GM21423 (cell line): ENCODE results near the gene FOCAD.
A peak's percentile ranks its signal among the peaks of the same experiment; 100 is the strongest.

Source experiments
- ATAC-seq: cut with Tn5 transposase; IDR thresholded peaks from one replicate; pipeline ENCODE4 v1.9.1; 2021; ENCODE audit warnings: mild to moderate bottlenecking, moderate library complexity; ENCODE audit not compliant: unreplicated experiment

Gene FOCAD

DNA sequence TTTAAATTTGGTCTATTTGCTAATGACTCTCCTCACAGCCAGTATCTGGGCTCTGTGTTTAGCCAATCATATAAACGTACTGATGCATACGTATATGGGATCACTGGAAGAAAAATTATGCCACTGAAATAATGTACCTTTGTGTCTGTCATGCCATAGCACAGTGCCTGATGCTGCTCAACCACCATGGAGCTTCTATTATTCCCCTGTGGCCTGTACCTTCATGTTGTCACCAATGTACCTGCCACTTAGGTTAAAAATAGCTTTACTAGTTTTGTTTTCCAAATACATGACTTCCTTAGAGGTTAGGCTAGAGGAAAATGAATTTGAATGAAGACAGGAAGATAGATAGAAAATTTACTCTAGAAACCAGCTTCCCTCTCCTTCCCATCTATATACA is 312.8 kb downstream of the FOCAD start:
- ATAC-seq, result no peak

DNA sequence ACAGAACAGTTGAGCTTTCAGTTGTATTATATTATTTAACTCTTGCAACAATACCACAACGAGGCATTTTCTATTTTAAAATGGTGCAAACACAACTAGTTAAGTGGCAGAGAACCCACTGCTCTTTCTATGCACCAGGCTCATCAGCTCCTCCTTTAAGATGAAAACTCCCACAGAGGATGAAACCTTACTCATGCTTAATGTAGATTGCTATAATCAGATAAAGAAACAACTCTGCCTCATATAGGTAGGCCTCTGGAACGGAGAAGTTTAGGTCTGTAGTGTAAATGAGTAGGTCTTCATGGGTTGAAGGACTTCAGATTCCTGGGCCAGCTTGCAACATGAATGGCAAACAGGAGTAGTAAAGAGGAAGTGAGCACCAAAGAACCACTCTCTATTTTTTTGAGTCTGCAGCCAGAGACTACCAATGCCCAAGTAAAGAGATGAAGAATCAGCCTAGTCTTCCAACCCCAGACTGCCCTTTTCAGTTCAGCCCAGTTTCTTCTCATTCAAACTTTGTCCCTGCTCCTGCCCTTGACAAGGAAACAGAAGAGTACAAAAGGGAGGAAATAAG is 313.5 kb downstream of the FOCAD start:
- ATAC-seq, result peak; percentile 84

DNA sequence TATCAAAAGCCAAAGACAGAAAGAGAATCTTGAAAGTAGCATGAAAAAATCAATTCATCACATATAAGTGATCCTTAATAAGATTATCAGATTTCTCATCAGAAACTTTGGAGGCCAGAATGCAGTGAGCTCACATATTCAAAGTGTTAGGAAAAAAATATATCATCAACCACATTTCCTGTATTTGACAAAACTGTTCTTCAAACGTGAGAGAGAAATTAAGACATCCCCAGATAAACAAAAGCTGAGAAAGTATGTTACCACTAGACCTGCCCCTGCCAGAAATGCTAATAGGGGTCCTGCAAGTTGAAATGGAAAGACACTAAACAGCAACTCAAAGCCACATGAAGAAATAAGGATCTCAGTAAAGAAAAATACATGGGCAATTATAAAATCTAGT is 317.5 kb downstream of the FOCAD start:
- no peak for ATAC-seq

DNA sequence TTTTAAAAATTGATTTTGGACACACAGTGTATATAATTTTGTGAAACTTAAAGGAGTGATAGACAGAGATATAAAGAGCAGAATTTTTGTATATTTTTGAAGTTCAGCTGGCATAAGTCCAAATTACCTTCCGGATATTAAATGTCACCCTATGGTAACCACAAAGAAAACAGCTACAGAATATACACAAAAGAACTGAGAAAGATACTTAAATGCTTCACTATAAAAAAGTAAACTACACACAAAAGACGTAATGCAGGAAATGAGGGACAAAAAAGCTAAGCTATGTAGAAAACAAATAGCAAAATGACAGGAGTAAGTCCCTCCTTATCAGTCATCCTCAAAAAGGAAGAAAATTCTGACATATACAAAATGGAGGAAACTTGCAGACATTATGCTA is 318.0 kb downstream of the FOCAD start:
- no peak for ATAC-seq

DNA sequence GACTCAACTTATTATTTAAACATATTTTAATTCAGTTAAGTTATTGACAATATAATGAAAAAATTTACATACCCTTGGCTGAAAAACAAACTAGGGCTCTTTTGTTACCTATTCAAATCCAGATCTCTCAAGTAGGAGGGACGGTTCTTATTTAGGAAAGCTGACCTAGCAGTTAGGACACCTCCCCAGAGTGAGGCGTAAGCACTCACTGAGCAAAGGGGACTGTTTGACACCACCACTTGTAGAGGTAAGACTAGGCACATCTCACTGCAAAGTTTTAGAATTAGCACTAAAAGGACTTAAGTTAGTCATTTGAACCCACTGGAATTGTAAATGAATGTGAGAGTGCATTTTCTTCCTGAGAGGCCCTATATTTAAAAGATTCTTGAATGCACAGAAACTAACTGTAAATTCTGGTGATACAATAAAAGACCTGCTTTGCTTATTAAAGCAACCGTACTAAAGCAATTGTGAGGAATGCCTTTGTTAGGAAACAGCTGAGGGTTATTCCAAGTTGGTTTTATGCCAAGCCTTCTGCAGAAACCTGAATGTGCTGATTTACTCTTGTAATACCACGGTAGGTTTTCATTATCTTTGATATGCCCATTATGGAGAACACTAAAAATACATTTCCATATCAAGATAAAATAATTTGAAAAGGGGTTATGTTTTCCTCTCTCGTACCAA is 331.2 kb downstream of the FOCAD start:
- ATAC-seq, result no peak

DNA sequence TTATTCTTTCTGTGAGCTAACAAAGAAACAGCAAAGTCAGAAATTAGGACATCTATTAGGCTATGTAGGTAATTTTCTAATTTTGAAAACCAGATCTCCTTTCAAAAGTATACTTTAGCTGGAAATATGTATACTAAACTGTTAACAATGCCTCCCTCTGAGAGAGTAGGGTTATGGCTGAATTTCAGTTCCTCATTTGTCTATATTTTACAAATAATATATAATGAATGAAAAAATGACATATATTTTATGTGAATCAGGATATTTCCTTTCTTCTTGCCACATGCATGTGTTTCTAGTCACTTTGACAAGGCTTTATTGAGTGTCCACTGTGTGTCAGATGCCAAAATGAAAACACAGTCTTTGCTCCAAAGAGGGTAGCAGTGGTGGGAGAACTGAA is 331.9 kb downstream of the FOCAD start:
- ATAC-seq, result no peak

DNA sequence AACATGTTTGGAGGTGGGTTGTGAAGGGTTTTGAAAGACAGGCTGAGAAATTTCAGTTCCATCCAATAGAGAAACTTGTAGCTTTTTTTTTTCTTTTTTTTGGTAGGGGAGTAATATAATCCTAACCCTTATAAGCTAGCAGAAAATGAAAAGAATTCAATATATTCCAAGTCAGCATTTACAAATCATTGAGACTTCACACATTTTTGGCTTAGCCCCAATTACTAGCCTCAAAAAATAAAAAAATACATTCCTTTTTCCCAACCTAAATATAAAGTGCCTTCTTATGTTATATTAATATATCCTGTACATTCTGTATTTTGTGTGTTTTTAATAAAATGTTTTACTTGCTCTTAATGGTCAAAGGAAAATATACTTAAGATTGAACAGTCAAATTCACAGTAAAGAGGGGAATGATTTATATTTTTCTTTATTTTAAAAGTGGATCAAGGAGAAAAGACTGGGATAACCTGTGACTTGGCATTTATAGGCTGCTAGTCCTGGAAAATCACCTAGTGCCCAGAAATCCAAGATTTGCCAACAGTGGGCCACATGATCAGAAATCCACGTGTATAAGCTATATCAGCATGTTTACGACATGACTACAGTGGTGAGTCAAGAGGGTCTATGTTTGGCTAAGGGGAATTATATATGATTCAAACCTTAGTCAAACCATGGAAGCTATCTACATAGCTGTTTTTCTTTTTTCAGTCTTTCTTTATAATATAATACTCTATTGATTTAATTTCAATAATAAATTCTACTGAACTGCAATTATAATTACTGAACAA is 332.8 kb downstream of the FOCAD start:
- ATAC-seq, result no peak

DNA sequence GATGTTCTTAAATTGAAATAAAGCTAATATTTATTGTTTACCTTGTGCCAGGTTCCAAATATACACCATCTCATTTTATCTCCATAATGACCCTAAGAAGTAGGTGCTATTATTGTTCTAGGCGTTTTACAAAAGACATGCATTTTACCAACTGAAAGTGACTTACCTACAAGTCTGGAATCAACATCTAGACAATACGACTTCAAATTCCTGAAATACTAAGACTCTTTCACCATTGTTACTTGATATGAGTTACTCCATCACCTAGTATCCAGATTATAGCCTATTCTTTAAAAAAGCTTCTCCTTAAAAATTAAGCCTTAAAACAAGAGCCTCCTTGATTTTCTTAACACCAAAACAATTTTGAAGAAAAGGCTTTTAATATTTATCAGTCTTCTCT is 334.1 kb downstream of the FOCAD start:
- ATAC-seq, result no peak

DNA sequence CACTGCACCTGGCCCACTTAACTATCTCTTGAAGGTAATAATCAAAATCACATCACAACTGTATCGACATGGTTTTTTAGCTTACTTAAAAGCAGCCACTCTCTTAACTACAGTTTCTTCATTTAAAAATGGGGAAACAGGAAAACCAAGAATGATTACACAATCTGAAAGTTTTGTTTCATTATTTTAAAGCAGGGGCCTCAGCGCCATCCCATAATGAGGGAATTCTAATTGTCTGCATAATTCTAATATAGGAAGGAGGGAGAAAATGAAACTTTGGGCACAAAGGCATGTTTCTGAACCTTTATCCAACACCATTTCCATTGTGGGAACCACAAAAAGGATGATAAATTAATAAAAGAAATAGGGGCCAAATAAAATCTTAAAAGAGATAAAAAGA is 339.8 kb downstream of the FOCAD start:
- ATAC-seq, result no peak

DNA sequence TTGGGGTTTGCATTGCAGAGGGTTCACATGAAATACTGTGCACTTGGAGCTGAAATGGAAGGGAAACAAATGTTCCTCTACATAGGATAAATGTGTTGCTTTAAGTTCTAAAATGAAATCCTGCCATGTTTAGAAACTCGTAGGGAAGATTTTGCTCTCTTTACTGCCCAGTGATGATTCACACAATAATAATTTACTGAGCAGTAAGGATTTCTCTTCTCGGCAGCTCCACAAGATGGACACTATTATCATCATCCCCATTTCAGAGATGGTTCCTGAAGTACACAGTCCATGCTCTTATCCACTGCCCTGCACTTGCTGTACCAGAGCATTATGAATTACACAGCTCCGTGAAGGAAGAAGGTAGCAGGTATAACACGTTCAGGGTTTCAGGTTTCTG is 343.2 kb downstream of the FOCAD start:
- ATAC-seq, result no peak

DNA sequence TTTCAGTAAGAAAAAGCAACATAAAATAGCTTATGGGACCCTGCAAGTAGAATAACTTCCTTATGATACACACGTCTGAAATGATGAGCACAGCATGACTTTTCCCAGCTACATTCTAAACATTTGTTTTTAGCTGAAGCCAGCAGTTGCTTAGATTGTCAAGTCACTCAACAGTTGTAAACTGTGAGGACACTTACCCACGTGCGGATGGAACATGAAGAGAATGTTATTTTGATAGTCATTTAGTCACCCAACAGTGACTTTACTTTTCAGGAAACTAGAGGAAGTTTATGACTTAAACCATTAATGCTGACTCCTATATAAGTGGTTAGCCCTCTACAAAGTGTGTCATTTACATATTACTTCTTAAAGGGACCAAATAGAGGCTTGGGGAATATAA is 344.4 kb downstream of the FOCAD start:
- ATAC-seq, result no peak

DNA sequence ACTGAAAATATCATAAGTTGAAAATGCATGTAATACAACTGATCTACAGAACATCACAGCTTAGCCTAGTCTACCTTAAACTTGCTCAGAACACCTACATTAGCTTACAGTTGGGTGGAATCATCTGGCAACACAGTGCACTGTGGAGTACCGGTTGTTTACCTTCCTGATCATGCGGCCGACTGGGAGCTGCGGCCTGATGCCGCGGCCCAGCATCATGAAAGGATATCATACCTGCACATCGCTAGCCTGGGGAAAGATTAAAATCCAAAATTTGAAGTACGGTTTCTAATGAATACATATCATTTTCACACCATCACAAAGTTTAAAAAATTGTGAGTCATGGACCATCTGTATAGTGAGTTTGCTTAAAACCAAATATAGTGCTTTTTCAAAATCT is 345.6 kb downstream of the FOCAD start:
- no peak for ATAC-seq

DNA sequence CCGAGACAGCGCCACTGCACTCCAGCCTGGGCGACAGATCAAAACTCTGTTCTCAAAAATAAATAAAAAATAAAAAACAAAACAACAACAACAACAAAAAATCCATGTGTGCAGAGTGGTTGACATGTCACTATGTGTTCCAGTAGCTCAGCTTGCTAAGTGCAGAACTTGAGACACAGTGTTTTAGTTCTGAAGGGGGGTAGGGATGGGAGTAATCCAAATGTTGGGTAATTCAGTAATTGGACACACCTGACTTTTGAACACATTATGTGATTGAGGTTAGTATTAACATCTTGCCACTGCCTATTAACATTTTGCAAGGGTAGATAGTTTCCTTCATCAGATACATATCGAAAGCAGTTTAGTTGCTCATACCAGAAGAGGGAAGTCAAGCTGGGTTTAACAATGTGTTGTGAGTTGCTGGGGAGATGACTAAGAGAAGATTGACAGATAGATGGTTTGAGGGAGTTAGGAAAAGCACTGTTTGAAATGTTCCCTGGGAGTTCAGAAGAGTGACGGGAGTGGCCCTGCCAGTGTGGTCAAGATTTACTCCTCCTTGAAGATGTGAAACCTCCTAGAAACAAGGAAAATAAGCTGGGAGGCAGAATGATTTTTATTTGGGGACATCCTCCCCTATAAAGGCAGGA is 346.5 kb downstream of the FOCAD start:
- peak; percentile 74 for ATAC-seq

DNA sequence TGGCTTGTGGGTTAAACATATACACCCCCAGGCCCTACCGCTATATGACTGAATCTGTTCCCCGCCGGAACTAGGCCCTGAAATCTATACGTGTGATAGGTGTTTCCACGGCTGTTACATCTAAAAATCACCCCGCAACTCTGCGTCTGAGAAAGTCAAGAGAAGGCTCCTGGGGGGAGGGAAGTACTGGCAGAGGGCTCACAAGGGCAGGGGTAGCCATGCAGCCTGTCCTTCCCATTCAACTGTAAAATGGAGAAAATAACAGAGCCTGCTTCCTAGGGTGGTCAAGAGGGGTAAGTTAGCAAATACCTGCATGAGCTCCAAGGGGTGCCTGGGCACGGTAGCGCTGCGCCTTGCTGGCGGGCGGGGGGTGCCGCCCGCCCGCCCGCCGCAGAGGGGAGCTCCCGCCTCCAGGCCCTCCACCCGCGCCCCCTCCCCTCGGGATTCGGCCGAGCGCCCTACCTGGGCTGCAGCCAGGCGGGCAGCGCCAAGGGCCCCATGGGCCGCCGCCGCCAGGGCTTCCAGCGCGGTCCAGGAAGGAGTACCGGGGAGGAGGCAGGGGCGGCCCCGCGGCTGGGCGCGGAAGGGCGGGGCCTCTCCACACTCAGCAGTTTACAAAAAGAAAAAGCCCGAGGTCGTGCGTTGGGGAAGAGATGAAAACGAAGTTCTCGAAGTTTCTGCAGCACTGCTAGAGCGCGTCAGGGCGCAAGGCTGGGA is 347.2 kb downstream of the FOCAD start, which contains the start of gene HACD4:
TSS of gene HACD4 (minus strand) at position 550 of the 717 bp plus-strand sequence. CDS start at position 500, 50 bp downstream.
- ATAC-seq, result peak; percentile 68

DNA sequence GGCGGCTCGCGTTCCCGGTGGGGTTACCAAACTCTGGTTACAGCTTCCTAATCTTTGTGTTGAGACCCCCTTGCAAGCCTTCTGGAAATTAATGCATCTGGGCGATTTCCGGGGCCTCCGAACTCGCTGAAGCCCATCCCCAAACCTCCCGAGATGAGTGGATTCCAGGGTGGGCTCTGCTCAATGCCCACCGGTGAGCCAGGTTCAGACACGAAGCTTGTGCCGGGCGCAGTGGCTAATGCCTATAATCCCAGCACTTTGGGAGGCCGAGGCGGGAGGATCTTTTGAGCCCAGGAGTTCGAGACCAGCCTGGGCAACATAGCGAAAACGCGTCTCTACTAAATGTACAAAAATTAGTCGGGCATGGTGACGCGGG is 347.7 kb downstream of the FOCAD start:
- no peak for ATAC-seq

DNA sequence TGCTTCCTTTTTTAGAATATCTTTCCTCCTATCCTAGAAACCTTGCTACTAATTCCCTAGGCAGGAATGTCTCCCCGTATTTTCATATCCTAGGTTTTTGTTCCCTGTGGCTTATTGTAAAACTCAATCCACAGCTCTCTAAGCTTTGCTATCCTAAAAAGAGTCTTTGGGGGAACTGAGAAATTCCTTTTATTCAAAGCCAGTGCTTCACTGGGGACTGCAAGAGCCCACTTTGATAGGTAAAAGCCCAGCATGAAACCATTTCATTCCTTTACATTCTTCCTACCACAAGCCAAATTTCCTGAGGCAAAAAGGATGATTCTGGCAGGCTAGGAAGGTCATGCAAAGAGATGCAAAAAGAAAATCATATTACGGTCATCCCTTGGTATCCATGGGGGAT is 353.2 kb downstream of the FOCAD start:
- no peak for ATAC-seq

DNA sequence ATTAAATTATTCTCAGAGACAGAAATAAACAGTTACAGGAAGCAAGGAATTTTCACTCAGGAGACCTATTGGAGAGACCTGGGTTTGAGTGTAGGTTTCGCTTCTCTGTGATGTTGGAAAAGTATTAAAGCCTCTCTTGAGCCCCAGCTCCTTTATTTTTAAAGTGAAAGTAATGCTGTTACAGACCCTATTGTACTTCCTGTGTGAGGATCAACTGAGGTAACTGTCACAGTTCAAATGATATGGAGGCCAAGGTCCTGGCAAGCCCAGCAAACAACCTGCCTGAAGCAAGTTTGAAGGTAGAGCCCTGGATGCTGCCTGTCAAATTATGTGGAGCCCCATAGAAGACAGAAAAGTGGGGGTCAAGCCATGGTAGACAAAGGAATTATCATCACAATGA is 355.2 kb downstream of the FOCAD start:
- ATAC-seq, result no peak

DNA sequence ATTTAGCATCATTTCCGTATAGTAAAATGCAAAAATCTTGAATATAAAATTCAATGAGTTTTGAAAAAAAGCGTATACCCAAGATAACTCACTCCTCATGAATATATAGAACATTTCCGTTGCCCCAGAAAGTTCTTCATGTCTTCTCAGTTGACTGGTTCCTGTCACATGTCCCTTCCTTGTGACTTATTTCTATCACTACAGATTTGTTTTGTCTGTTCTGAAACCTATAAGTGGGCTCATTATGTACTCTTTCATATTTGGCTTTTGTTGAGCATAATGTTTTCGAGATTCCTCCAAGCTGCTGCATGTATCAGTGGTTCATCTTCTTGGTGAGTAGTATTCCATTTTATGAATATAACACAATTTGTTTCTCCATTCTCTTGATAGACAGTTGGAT is 358.4 kb downstream of the FOCAD start:
- ATAC-seq, result no peak

DNA sequence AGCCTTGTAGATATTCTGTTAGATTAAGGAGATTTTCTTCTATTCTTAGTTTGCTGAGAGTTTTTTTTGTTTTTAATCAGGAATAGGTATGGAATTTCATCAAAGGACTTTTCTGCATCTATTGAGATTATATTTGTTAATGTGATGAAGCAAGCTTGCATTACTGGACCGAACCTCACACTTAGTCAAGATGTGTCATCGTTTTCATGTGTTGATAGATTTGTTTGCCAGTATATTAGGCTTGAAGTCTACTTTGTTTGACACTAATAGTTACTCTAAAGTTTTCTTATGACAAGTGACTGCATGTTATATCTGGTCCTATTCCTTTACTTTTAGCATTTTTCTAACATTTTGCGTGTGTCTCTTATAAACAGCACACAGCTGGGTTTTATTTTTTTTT is 359.8 kb downstream of the FOCAD start:
- ATAC-seq, result no peak
